Stromal cell of bone marrow (primary cell): ENCODE measurements around the gene NPIPA7.
"Not testable (repeated sequence)": the region's sequence is repeated elsewhere in the genome, so short reads cannot be mapped to it uniquely, and the experiment has no call there.

Source experiments
- DNase-seq: peaks from one replicate; pipeline ENCODE4 v3.0.0-alpha.2; 2012; ENCODE audit warnings: low read depth

NPIPA7 gene

GRCh38 chr16:16378840-16379239, at the start of gene NPIPA7:
TSS of gene NPIPA7 (plus strand) at chr16:16379140. CDS start at chr16:16379245, 105 bp downstream.
- DNase-seq: not testable (repeated sequence)

DNA sequence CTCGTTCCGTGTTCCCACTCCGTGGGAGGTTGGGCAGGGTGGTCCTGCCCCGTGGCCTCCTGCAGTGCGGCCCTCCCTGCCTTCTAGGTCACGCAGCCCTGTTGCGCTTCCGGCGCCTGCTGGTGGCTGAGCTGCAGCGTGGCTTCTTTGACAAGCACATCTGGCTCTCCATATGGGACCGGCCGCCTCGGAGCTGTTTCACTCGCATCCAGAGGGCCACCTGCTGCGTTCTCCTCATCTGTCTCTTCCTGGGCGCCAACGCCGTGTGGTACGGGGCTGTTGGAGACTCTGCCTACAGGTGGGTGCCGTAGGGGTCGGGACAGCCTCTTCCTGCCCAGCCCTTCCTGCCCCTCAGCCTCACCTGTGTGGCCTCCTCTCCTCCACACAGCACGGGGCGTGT, 47.5 kb upstream of the NPIPA7 start:
- DNase-seq: not testable (repeated sequence)

- DNase-seq: not testable (repeated sequence)
Observed at GRCh38 chr16:16357556-16357955, 21.4 kb upstream of the NPIPA7 start.

DNA sequence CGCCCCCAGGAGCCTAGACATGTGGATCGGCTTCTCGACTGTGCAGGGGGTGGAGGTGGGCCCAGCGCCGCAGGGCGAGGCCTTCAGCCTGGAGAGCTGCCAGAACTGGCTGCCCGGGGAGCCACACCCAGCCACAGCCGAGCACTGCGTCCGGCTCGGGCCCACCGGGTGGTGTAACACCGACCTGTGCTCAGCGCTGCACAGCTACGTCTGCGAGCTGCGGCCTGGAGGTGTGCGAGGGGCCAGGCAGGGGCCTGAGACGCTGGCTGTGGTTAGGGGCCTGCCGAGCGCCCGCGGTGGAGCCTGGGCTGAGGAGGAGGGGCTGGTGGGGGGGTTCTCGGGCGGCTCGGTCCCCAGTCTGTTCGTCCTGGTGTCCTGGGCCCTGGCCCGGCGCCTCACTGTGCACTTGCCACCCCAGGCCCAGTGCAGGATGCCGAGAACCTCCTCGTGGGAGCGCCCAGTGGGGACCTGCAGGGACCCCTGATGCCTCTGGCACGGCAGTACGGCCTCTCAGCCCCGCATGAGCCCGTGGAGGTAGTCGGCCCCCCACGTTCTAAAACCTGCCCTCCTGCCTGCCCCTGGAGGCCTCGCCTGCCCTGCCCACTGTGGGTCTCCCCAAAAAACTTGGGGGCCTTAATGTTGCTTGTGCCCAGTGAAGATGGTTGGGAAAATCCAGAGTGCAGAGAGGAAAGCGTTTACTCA, 20.2 kb upstream of the NPIPA7 start:
- not testable (repeated sequence) for DNase-seq

- DNase-seq: not testable (repeated sequence)
Observed at GRCh38 chr16:16363595-16363994, 15.3 kb upstream of the NPIPA7 start.

- not testable (repeated sequence) for DNase-seq
Observed at GRCh38 chr16:16364100-16364499, 14.8 kb upstream of the NPIPA7 start.

GRCh38 chr16:16364701-16365100, 14.2 kb upstream of the NPIPA7 start:
- DNase-seq: not testable (repeated sequence)

DNA sequence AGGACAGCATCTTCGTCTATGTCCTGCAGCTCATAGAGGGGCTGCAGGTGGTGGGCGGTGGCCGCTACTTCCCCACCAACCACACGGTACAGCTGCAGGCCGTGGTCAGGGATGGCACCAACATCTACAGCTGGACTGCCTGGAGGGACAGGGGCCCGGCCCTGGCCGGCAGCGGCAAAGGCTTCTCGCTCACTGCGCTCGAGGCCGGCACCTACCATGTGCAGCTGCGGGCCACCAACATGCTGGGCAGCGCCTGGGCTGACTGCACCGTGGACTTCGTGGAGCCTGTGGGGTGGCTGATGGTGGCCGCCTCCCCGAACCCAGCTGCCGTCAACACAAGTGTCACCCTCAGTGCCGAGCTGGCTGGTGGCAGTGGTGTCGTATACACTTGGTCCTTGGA, 13.6 kb upstream of the NPIPA7 start:
- DNase-seq: not testable (repeated sequence)

DNA sequence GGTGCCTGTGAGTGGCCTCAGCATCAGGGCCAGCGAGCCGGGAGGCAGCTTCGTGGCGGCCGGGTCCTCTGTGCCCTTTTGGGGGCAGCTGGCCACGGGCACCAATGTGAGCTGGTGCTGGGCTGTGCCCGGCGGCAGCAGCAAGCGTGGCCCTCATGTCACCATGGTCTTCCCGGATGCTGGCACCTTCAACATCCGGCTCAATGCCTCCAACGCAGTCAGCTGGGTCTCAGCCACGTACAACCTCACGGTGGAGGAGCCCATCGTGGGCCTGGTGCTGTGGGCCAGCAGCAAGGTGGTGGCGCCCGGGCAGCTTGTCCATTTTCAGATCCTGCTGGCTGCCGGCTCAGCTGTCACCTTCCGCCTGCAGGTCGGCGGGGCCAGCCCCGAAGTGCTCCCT, 13.1 kb upstream of the NPIPA7 start:
- not testable (repeated sequence) for DNase-seq

DNA sequence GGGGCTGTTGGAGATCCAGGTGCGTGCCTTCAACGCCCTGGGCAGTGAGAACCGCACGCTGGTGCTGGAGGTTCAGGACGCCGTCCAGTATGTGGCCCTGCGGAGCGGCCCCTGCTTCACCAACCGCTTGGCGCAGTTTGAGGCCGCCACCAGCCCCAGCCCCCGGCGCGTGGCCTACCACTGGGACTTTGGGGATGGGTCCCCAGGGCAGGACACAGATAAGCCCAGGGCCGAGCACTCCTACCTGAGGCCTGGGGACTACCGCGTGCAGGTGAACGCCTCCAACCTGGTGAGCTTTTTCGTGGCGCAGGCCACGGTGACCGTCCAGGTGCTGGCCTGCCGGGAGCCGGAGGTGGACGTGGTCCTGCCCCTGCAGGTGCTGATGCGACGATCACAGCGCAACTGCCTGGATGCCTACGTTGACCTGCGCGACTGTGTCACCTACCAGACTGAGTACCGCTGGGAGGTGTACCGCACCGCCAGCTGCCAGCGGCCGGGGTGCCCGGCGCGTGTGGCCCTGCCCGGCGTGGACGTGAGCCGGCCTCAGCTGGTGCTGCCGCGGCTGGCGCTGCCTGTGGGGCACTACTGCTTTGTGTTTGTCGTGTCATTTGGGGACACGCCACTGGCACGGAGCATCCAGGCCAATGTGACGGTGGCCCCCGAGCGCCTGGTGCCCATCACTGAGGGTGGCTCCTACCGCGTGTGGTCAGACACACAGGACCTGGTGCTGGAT, 12.2 kb upstream of the NPIPA7 start:
- not testable (repeated sequence) for DNase-seq

DNA sequence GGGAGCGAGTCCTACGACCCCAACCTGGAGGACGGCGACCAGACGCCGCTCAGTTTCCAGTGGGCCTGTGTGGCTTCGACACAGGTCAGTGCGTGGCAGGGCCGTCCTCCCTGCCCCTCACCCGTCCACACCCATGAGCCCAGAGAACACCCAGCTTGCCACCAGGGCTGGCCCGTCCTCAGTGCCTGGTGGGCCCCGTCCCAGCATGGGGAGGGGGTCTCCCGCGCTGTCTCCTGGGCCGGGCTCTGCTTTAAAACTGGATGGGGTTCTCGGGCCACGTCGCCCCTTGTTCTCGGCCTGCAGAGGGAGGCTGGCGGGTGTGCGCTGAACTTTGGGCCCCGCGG, 11.7 kb upstream of the NPIPA7 start:
- DNase-seq: not testable (repeated sequence)

GRCh38 chr16:16369081-16369856, 9.7 kb upstream of the NPIPA7 start:
- not testable (repeated sequence) for DNase-seq

DNA sequence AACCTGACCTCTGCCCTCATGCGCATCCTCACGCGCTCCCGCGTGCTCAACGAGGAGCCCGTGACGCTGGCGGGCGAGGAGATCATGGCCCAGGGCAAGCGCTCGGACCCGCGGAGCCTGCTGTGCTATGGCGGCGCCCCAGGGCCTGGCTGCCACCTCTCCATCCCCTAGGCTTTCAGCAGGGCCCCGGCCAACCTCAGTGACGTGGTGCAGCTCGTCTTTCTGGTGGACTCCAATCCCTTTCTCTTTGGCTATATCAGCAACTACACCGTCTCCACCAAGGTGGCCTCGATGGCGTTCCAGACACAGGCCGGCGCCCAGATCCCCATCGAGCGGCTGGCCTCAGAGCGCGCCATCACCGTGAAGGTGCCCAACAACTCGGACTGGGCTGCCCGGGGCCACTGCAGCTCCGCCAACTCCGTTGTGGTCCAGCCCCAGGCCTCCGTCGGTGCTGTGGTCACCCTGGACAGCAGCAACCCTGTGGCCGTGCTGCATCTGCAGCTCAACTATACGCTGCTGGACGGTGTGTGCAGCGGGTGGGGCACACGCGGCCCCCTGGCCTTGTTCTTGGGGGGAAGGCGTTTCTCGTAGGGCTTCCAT, 7.7 kb upstream of the NPIPA7 start:
- not testable (repeated sequence) for DNase-seq

- DNase-seq: not testable (repeated sequence)
Observed at GRCh38 chr16:16374192-16374591, 4.7 kb upstream of the NPIPA7 start.

DNA sequence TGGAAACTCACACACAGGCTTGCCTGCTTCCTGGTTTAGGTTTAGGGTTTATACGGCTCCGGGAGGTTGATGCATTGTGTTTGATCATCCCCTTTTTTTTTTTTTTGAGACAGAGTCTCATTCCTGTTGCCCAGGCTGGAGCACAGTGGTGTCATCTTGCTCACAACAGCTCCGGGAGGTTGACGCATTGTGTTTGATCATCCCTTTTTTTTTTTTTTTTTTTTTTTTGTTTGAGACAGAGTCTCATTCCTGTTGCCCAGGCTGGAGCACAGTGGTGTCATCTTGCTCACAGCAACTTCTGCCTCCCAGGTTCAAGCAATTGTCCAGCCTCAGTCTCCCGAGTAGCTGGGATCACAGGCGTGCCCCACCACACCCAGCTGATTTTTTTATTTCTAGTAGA, 20.7 kb downstream of the NPIPA7 start:
- DNase-seq: not testable (repeated sequence)

GRCh38 chr16:16402333-16402732, 23.4 kb downstream of the NPIPA7 start:
- not testable (repeated sequence) for DNase-seq

DNA sequence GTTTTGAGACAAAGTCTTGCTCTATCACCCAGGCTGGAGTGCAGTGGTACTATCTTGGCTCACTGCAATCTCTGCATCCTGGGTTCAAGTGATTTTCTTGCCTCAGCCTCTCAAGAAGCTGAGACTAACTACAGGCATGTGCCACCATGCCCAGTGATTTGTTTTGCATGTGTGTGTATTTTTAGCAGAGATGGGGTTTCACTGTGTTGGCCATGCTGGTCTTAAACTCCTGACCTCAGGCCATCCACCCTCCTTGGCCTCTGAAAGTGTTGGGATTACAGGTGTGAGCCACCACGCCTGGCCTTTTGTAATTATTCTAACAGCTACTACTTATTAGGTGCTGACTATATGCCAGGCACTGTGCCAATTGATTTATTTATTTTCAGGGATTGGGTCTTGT, 25.3 kb downstream of the NPIPA7 start:
- not testable (repeated sequence) for DNase-seq

GRCh38 chr16:16405421-16405820, 26.5 kb downstream of the NPIPA7 start:
- DNase-seq: not testable (repeated sequence)

DNA sequence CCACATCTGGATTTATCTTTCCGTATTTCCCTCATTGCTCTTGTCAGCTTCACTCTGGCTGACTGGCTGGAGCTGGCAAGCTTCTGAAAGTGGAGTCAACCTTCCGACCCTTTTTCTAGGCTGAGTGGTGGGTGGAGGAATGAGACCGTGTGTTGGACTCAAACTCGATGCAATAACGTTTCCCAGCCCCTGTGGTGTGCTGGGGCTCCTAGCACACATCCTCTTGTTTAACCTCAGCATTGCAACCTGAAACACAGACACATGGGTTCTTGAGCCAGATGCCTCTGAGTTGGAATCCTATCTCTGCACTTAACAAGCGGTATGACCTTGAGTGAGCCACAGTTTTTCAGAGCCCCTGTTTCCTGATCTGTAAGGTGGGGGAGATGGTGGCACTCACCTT, 29.5 kb downstream of the NPIPA7 start:
- not testable (repeated sequence) for DNase-seq

DNA sequence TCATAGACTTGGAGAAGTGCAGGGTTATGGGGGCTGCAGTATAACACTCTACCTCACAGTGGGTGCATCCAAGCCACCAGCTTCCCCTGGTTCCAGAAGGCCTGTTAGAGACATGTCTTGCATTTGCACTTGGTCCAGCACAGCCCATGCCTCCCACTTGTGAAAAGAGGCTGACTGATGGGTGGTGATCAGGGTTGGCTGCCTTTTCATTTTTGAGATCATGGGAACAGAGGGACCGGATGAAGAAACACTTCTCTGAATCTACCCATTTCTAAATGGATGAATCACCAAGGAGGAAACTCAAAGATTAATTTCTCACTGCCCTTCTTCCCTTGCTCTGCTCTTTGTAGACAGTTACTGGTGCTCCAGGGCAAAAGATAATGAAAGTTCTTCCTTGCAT, 34.8 kb downstream of the NPIPA7 start:
- not testable (repeated sequence) for DNase-seq

GRCh38 chr16:16417071-16417470, 38.1 kb downstream of the NPIPA7 start:
- not testable (repeated sequence) for DNase-seq

DNA sequence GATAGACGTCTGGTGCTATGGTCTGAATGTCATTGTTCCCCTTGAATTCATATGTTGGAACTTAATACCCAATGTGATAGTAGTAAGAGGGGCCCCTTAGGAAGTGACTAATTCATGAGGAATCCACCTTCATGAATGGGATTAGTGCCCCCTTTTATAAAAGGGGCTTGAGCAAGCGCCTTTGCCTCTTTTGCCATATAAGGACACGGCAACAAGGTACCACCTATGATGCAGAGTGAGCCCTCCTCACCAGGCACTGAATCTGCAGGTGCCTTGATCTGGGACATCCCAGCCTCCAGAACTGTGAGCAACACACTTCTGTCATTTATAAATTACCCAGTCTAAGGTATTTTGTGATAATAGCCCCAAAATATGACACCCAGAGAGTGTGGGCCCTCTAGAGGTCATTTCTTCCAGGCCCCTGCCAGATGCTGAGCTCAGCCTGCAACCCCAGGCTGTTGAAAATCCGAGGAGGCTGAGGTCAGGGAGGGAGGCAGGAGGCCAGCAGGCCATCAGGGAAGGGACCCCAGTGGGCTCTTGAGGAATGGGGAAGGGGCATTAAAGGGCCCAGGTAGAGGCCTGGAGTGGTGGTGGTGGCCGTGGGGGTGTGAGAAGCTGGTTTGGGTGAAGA, 39.1 kb downstream of the NPIPA7 start:
- DNase-seq: not testable (repeated sequence)
